H1 (cell line): Measurements from ENCODE around the gene AHSG. TPM values are rescaled to one million over a fixed set of nuclear protein-coding genes. Genes with fewer than 3 reads are reported as not detected.
A peak's percentile ranks its signal among the peaks of the same experiment; 100 is the strongest.

Experiments used
- CTCF ChIA-PET: fragments of 300-600 bp; sonication (Branson Sonifier 250); formaldehyde crosslinking; loops from one replicate; lab custom pipeline; 2021; ENCODE audit not compliant: partially characterized antibody; lab: Charles Lee
- POLR2A ChIA-PET: fragments of 300-600 bp; sonication (Branson Sonifier 250); formaldehyde crosslinking; loops from one replicate; lab custom pipeline; 2021; ENCODE audit warnings: inconsistent platforms; ENCODE audit not compliant: partially characterized antibody; lab: Charles Lee
- DNase-seq, 2 experiments: peaks; one replicate each; pipeline versions ENCODE4 v3.0.0 to v3.0.0-alpha.2; 2010 to 2022; ENCODE audit warnings: low spot score in 2 of 2, low read depth in 1 of 2, mixed read lengths in 1 of 2
- FAIRE-seq: peaks from 2 replicates; lab custom pipeline; 2011; peaks lifted over from hg19 to GRCh38; lab: Jason Lieb, UNC
- H2AFZ ChIP-seq: 2 replicates; pipeline ENCODE4 v1.8.1; 2012; ENCODE audit warnings: low read length, inconsistent platforms
- H2AK5ac ChIP-seq: 2 replicates; pipeline ENCODE4 v1.6.1; 2013; ENCODE audit warnings: low read depth, low read length
- H2BK120ac ChIP-seq: replicated peaks from 2 replicates; pipeline ENCODE3; 2013; ENCODE audit warnings: low read depth, low read length, inconsistent platforms
- H2BK12ac ChIP-seq: 2 replicates; pipeline ENCODE4 v1.6.1; 2013; ENCODE audit warnings: low read depth, low read length
- H2BK15ac ChIP-seq: 2 replicates; pipeline ENCODE4 v1.6.1; 2013; ENCODE audit warnings: low read length
- H2BK20ac ChIP-seq: 2 replicates; pipeline ENCODE4 v1.6.1; 2013; ENCODE audit warnings: low read length
- H2BK5ac ChIP-seq: 2 replicates; pipeline ENCODE4 v1.6.1; 2013; ENCODE audit warnings: low read depth, low read length
- H3K14ac ChIP-seq: 2 replicates; pipeline ENCODE4 v1.6.1; 2013; ENCODE audit warnings: inconsistent platforms; ENCODE audit not compliant: insufficient read length
- H3K18ac ChIP-seq: 2 replicates; pipeline ENCODE4 v1.6.1; 2013; ENCODE audit warnings: low read length; ENCODE audit errors: extremely low read depth
- H3K23ac ChIP-seq: 2 replicates; pipeline ENCODE4 v1.6.1; 2013; ENCODE audit warnings: inconsistent platforms; ENCODE audit not compliant: insufficient read length
- H3K23me2 ChIP-seq: 2 replicates; pipeline ENCODE4 v1.6.1; 2013; ENCODE audit warnings: low read depth, low read length
- H3K27ac ChIP-seq: 2 replicates; pipeline ENCODE4 v1.6.1; 2011; ENCODE audit warnings: low read depth, low read length, inconsistent platforms
- H3K27me3 ChIP-seq, 4 experiments: replicated peaks in 1 of 4; 1 replicate in 1 of 4; 2 replicates in 3 of 4; pipeline versions ENCODE4 v1.6.1 to v1.8.1; 2011 to 2013; ENCODE audit warnings: low read length in 3 of 4, mild to moderate bottlenecking in 3 of 4, inconsistent platforms in 2 of 4, mixed read lengths in 2 of 4, moderate library complexity in 1 of 4; ENCODE audit not compliant: control insufficient read depth in 3 of 4, insufficient read depth in 3 of 4; ENCODE audit errors: extremely low read depth in 1 of 4
- H3K36me3 ChIP-seq, 4 experiments: 2 replicates each; pipeline versions ENCODE4 v1.6.1 to v1.8.1; 2011 to 2013; ENCODE audit warnings: mild to moderate bottlenecking in 4 of 4, low read length in 3 of 4, moderate library complexity in 2 of 4, control low read depth in 1 of 4, inconsistent platforms in 1 of 4; ENCODE audit not compliant: insufficient read depth in 4 of 4, control insufficient read depth in 2 of 4
- H3K4ac ChIP-seq: replicated peaks from 2 replicates; pipeline ENCODE3; 2013; ENCODE audit warnings: low read length, low read depth, mixed read lengths, inconsistent platforms; ENCODE audit not compliant: insufficient read length
- H3K4me1 ChIP-seq, 4 experiments: replicated peaks in 1 of 4; 1 replicate in 1 of 4; 2 replicates in 3 of 4; pipeline versions ENCODE4 v1.6.1 to v1.8.1; 2011 to 2013; ENCODE audit warnings: low read length in 3 of 4, inconsistent platforms in 2 of 4, mixed read lengths in 1 of 4; ENCODE audit not compliant: insufficient read depth in 4 of 4, control insufficient read depth in 3 of 4
- H3K4me2 ChIP-seq, 2 experiments: 2 replicates each; pipeline versions ENCODE4 v1.6.1 to v1.8.1; 2011 to 2013; ENCODE audit warnings: low read depth in 2 of 2, low read length in 2 of 2, control low read depth in 1 of 2, inconsistent platforms in 1 of 2, mild to moderate bottlenecking in 1 of 2; ENCODE audit not compliant: insufficient read depth in 1 of 2
- H3K4me3 ChIP-seq, 4 experiments: fragments of 200-600, 300-600 bp in 1 of 4; sonication (generic), shearing (Covaris generic), sonication (Bioruptor Twin) in 1 of 4; 2 replicates each; pipeline versions ENCODE4 v1.5.1 to v1.8.1; 2011 to 2016; ENCODE audit warnings: low read length in 4 of 4, low read depth in 3 of 4, control low read depth in 2 of 4, inconsistent platforms in 2 of 4, mild to moderate bottlenecking in 2 of 4, mixed read lengths in 1 of 4, moderate library complexity in 1 of 4; ENCODE audit not compliant: insufficient read depth in 2 of 4; ENCODE audit errors: extremely low read depth in 1 of 4
- H3K56ac ChIP-seq: replicated peaks from 2 replicates; pipeline ENCODE3; 2013; ENCODE audit warnings: low read depth, mild to moderate bottlenecking, mixed read lengths, low read length, inconsistent platforms; ENCODE audit not compliant: insufficient read length
- H3K79me1 ChIP-seq: 2 replicates; pipeline ENCODE4 v1.6.1; 2013; ENCODE audit warnings: low read depth, low read length, control low read depth
- H3K79me2 ChIP-seq, 2 experiments: 2 replicates each; pipeline versions ENCODE4 v1.6.1 to v1.8.1; 2012 to 2013; ENCODE audit warnings: low read length in 2 of 2, mild to moderate bottlenecking in 2 of 2, inconsistent platforms in 1 of 2; ENCODE audit not compliant: insufficient read depth in 2 of 2, control insufficient read depth in 1 of 2
- H3K9ac ChIP-seq, 4 experiments: replicated peaks in 1 of 4; 1 replicate in 1 of 4; 2 replicates in 3 of 4; pipeline versions ENCODE4 v1.6.1 to v1.8.1; 2011 to 2013; ENCODE audit warnings: low read depth in 3 of 4, low read length in 3 of 4, control low read depth in 2 of 4, mild to moderate bottlenecking in 2 of 4, moderate library complexity in 2 of 4, inconsistent platforms in 1 of 4; ENCODE audit errors: extremely low read depth in 1 of 4
- H3K9me3 ChIP-seq, 2 experiments: 2 replicates each; pipeline versions ENCODE4 v1.6.1 to v1.8.1; 2012 to 2013; ENCODE audit warnings: mild to moderate bottlenecking in 2 of 2, moderate library complexity in 2 of 2, control low read depth in 1 of 2, inconsistent platforms in 1 of 2, low read depth in 1 of 2, low read length in 1 of 2, mixed read lengths in 1 of 2; ENCODE audit not compliant: insufficient read depth in 2 of 2
- H4K20me1 ChIP-seq, 2 experiments: replicated peaks in 1 of 2; 2 replicates each; pipeline versions ENCODE3 to v1.8.1; 2011 to 2013; ENCODE audit warnings: inconsistent platforms in 2 of 2, low read length in 2 of 2, mild to moderate bottlenecking in 1 of 2; ENCODE audit not compliant: insufficient read depth in 2 of 2, control insufficient read depth in 1 of 2
- H4K5ac ChIP-seq: 2 replicates; pipeline ENCODE4 v1.6.1; 2013; ENCODE audit warnings: low read length, low read depth, mixed read lengths, inconsistent platforms; ENCODE audit not compliant: insufficient read length
- H4K8ac ChIP-seq: 2 replicates; pipeline ENCODE4 v1.8.0; 2013; ENCODE audit warnings: mild to moderate bottlenecking, moderate library complexity, low read length, inconsistent platforms; ENCODE audit not compliant: insufficient read depth; ENCODE audit errors: extremely low read depth
- H4K91ac ChIP-seq: replicated peaks from 2 replicates; pipeline ENCODE3; 2013; ENCODE audit warnings: low read length, mixed read lengths, inconsistent platforms; ENCODE audit not compliant: insufficient read length
- ATF2 ChIP-seq: IDR thresholded peaks from 2 replicates; pipeline ENCODE4 v1.6.1; 2012; ENCODE audit warnings: low read length, inconsistent platforms
- CEBPB ChIP-seq: IDR thresholded peaks from 2 replicates; pipeline ENCODE4 v1.6.1; 2012; ENCODE audit warnings: low read depth, low read length
- CREB1 ChIP-seq: IDR thresholded peaks from 2 replicates; pipeline ENCODE4 v1.6.1; 2012; ENCODE audit warnings: inconsistent platforms
- EZH2 ChIP-seq: fragments of 200-600 bp; sonication (generic); IDR thresholded peaks from 2 replicates; pipeline ENCODE4 v1.7.1; 2012; ENCODE audit warnings: low read depth, mild to moderate bottlenecking, moderate library complexity, low read length, inconsistent platforms; ENCODE audit not compliant: severe bottlenecking
- HDAC6 ChIP-seq: IDR thresholded peaks from one replicate; pipeline ENCODE4 v1.7.1; 2012; ENCODE audit warnings: low read depth, mild to moderate bottlenecking, inconsistent platforms, low read length, moderate library complexity
- JUND ChIP-seq: IDR thresholded peaks from 2 replicates; pipeline ENCODE4 v1.6.1; 2011; ENCODE audit warnings: mild to moderate bottlenecking, improper control_type of control experiment, low read length
- KDM4A ChIP-seq: IDR thresholded peaks from one replicate; pipeline ENCODE4 v1.7.1; 2012; ENCODE audit warnings: low read depth, mild to moderate bottlenecking, moderate library complexity, low read length, inconsistent platforms; ENCODE audit not compliant: severe bottlenecking
- PHF8 ChIP-seq: fragments of 200-600 bp; sonication (generic); conservative IDR thresholded peaks from 2 replicates; pipeline ENCODE4 v1.7.1; 2012; ENCODE audit warnings: low read depth, mild to moderate bottlenecking, inconsistent platforms, low read length, moderate library complexity
- RAD21 ChIP-seq, 2 experiments: IDR thresholded peaks in 1 of 2; conservative IDR thresholded peaks in 1 of 2; 2 replicates each; pipeline ENCODE4 v1.6.1; 2011; ENCODE audit warnings: low read depth in 2 of 2, low read length in 2 of 2, improper control_type of control experiment in 1 of 2, inconsistent platforms in 1 of 2, mild to moderate bottlenecking in 1 of 2, moderate library complexity in 1 of 2
- TAF7 ChIP-seq: optimal IDR thresholded peaks from 2 replicates; pipeline ENCODE3; 2011; ENCODE audit warnings: low read depth, mild to moderate bottlenecking, inconsistent platforms, low read length, moderate library complexity, borderline replicate concordance
- WGBS, 2 experiments: shearing (Covaris generic) in 1 of 2; methylation state at CpG; one replicate each; pipeline versions ENCODE4 v1.1.6 to v1.1.7; 2013 to 2015; ENCODE audit warnings: low lambda C conversion rate in 2 of 2, mixed read lengths in 2 of 2, inconsistent platforms in 1 of 2, low coverage in 1 of 2, missing lambda C conversion rate in 1 of 2; ENCODE audit not compliant: insufficient replicate concordance in 2 of 2, insufficient coverage in 1 of 2, insufficient read length in 1 of 2; ENCODE audit errors: extremely low coverage in 1 of 2, missing lambda C conversion rate in 1 of 2; 5-methylcytosine and 5-hydroxymethylcytosine counted together
- polyA plus RNA-seq, 7 experiments: library from polyadenylated mRNA; depleted of rRNA in 3 of 7; stranded (reverse) in 5 of 7; unstranded in 2 of 7; fragments of >200 nt in 5 of 7; fragments of 200-250 nt in 2 of 7; gene quantifications; 1 replicate in 5 of 7; 2 replicates in 1 of 7; 4 replicates in 1 of 7; pipeline versions ENCODE4 v1.2.1 to v1.2.3, GENCODE V29; 2011 to 2013; ENCODE audit warnings: missing spikeins in 2 of 7, mixed read lengths in 2 of 7
- total RNA-seq: library from RNA; stranded (reverse); fragmentation: NEBNext Ultra II Directional; extraction: Animal tissue kit (Norgen Biotek cat#: 25700); gene quantifications from 2 replicates; pipeline ENCODE4 v1.2.1, GENCODE V29; 2021

Gene AHSG
- total and polyA plus RNA-seq, 2 of the 8 experiments (the other 6 are each of a cell fraction or from before 2014, with no cell fraction given) = 0.68 to 0.78 TPM

- Histone ChIP-seq H4K5ac (no peak overlapping the region), H3K27ac (no peak overlapping the region), H3K56ac (no peak overlapping the region), H2AK5ac (no peak overlapping the region), H2AFZ (no peak overlapping the region), H2BK12ac (no peak overlapping the region), H2BK120ac (no peak overlapping the region), H3K18ac (no peak overlapping the region), H3K79me1 (no peaks in the 10 kb centered on the region; the same call in 1 of the 2 replicates), H3K4me2 (no peak overlapping the region), H4K20me1 (no peaks in the 10 kb centered on the region), H2BK15ac (no peak overlapping the region), H3K4ac (no peak overlapping the region), H3K4me1 (no peaks in the 10 kb centered on the region), H3K36me3 (no peaks in the 10 kb centered on the region), H3K4me3 (no peak overlapping the region), H4K91ac (no peak overlapping the region), H3K23ac (no peak overlapping the region), H3K27me3 (no peaks in the 10 kb centered on the region; a peak in 1 of 7 replicates), H2BK20ac (no peak overlapping the region), H3K23me2 (no peaks in the 10 kb centered on the region), H3K14ac (no peak overlapping the region), H3K9ac (no peak overlapping the region), H3K79me2 (no peaks in the 10 kb centered on the region), H4K8ac (no peak overlapping the region), H3K9me3 (no peaks in the 10 kb centered on the region), H2BK5ac (no peak overlapping the region)
- ChIA-PET CTCF (interaction anchor here (0.6 to 23.7 kb wide), 11 partner anchors 9 to 551 kb away, joined by 3 to 333 read pairs (median 3); partner anchors contain the start of gene AHSG), POLR2A (interaction anchor here (1.0 to 10.2 kb wide), 4 partner anchors 18 to 191 kb away, joined by 3 to 85 read pairs (median 3); partner anchors contain the start of gene EIF4A2)
- 64% methylated on average over 17 of the region's 17 CpGs; no CpG with 5 or more reads in 1 of the 2 experiments for WGBS, 2 experiments
- no peak for DNase-seq
- FAIRE-seq = peak; percentile 55
- TF ChIP-seq JUND = peak; percentile 47; the same call in 1 of the 2 replicates
- no peak for TF ChIP-seq EZH2
- no peak for TF ChIP-seq PHF8
- TF ChIP-seq HDAC6 = no peak
- TF ChIP-seq TAF7 = no peak
- 0 out of 2 replicates have a peak, but pooled peaks have one; percentile 16 for TF ChIP-seq CREB1
- no peak for TF ChIP-seq KDM4A
- peak in 1 of 2 experiments; percentile 22; a peak in 1 of 4 replicates for TF ChIP-seq RAD21 (IDR thresholded peaks at IDR 0.05 in 1 of 2, conservative IDR thresholded peaks at IDR 0.05 in 1 of 2; ENCODE audit: low read depth in 2 of 2, low read length in 2 of 2)
- TF ChIP-seq ATF2 = peak; percentile 65; the same call in 1 of the 2 replicates
- TF ChIP-seq CEBPB = 0 out of 2 replicates have a peak, but pooled peaks have one; percentile 27
Observed at GRCh38 chr3:186596568-186597287, 16.1 kb upstream of the AHSG start.
